ENCODE results near the gene KHDC4. TPM values are rescaled to one million over a fixed set of nuclear protein-coding genes. Genes with fewer than 3 reads are reported as not detected.
A peak's percentile ranks its signal among the peaks of the same experiment; 100 is the strongest.

The KHDC4 gene
- total RNA-seq, 4 donors from 2014 or later, result 12.4 to 48.1 (median 33.9) TPM

- Histone ChIP-seq H3K27ac (peak overlapping the region; percentile 90 to 98 (median 96)), H3K4me3 (peak overlapping the region; percentile 80 to 98 (median 86)), H3K36me3 (no peaks in the 10 kb centered on the region), H3K9me3 (no peaks in the 10 kb centered on the region), H3K27me3 (no peaks in the 10 kb centered on the region), H3K4me1 (peaks cover 67 to 94% (median 80%) of the 10 kb centered on the region in 3 donors)
- intact Hi-C loops (cut with DNase I), result no loop called here
- 6% methylated on average over 7 to 9 of the region's 14 CpGs for WGBS, 2 donors
- no peak for DNase-seq
- TF ChIP-seq CTCF (IDR thresholded peaks at IDR 0.05) (no peak), POLR2A (IDR thresholded peaks at IDR 0.05) (peak in 2 of 4 donors; percentile 22 to 27)
Measured at GRCh38 chr1:155976062-155976912, 42.1 kb upstream of the KHDC4 start.

GRCh38 chr1:155975375-155976061, 41.3 kb upstream of the KHDC4 start:
- WGBS, 2 donors, result 18 to 43% methylated on average over 4 of the region's 4 CpGs
- DNase-seq, result no peak
- Histone ChIP-seq H3K27ac (peak overlapping the region; percentile 90 to 98 (median 96)), H3K4me1 (peaks cover 67 to 94% (median 81%) of the 10 kb centered on the region in 3 donors), H3K4me3 (peak overlapping the region; percentile 80 to 98 (median 86)), H3K9me3 (no peaks in the 10 kb centered on the region), H3K36me3 (no peaks in the 10 kb centered on the region), H3K27me3 (no peaks in the 10 kb centered on the region)
- TF ChIP-seq POLR2A (IDR thresholded peaks at IDR 0.05), result no peak
- TF ChIP-seq CTCF (IDR thresholded peaks at IDR 0.05), result no peak
- intact Hi-C loops (cut with DNase I), result no loop called here

GRCh38 chr1:155974208-155975115, 40.2 kb upstream of the KHDC4 start:
- H3K4me1 ChIP-seq, result peaks cover 68 to 94% (median 81%) of the 10 kb centered on the region in 3 donors
- peak overlapping the region in 3 of 4 donors; percentile 80 to 98 (median 91) for H3K4me3 ChIP-seq
- 16 to 22% methylated on average over 10 of the region's 13 CpGs for WGBS, 2 donors
- no peaks in the 10 kb centered on the region for H3K27me3 ChIP-seq
- peak overlapping the region; percentile 26 to 98 (median 96) for H3K27ac ChIP-seq
- DNase-seq, result no peak
- intact Hi-C loops (cut with DNase I), result no loop called here
- H3K9me3 ChIP-seq, result no peaks in the 10 kb centered on the region
- H3K36me3 ChIP-seq, result peaks cover 0 to 7% (median 0%) of the 10 kb centered on the region in 3 donors
- TF ChIP-seq POLR2A (IDR thresholded peaks at IDR 0.05) (no peak), CTCF (IDR thresholded peaks at IDR 0.05) (no peak)

- 51 to 57% methylated on average over 3 of the region's 3 CpGs for WGBS, 2 donors
- no peak for DNase-seq
- Histone ChIP-seq H3K36me3 (peaks cover 0 to 15% (median 4%) of the 10 kb centered on the region in 3 donors), H3K4me1 (peaks cover 63 to 94% (median 82%) of the 10 kb centered on the region in 3 donors), H3K9me3 (no peaks in the 10 kb centered on the region), H3K4me3 (peak overlapping the region in 2 of 4 donors; percentile 80 to 91), H3K27me3 (no peaks in the 10 kb centered on the region), H3K27ac (peak overlapping the region in 3 of 4 donors; percentile 96 to 98 (median 97))
- no peak for TF ChIP-seq CTCF (IDR thresholded peaks at IDR 0.05)
- TF ChIP-seq POLR2A (IDR thresholded peaks at IDR 0.05), result no peak
- intact Hi-C loops (cut with DNase I), result no loop called here
Measured at GRCh38 chr1:155973723-155974122, 39.5 kb upstream of the KHDC4 start.
